HG03571 (cell line): ENCODE data around the gene MTHFR.
"Not testable (repeated sequence)": the region's sequence is repeated elsewhere in the genome, so short reads cannot be mapped to it uniquely, and the experiment has no call there.

ENCODE experiments used
- ATAC-seq: cut with Tn5 transposase; IDR thresholded peaks from one replicate; pipeline ENCODE4 v1.9.1; 2021; ENCODE audit not compliant: unreplicated experiment

The MTHFR gene

GRCh38 chr1:11833900-11834299, 28.1 kb upstream of the MTHFR start:
- ATAC-seq, result no peak

- no peak for ATAC-seq
Measured at GRCh38 chr1:11833497-11833896, 27.7 kb upstream of the MTHFR start.

GRCh38 chr1:11831945-11832725, 26.4 kb upstream of the MTHFR start:
- no peak for ATAC-seq

- no peak for ATAC-seq
Measured at GRCh38 chr1:11828511-11828910, 22.7 kb upstream of the MTHFR start.

- ATAC-seq, result no peak
Measured at GRCh38 chr1:11826946-11827345, 21.2 kb upstream of the MTHFR start.

- no peak for ATAC-seq
Measured at GRCh38 chr1:11825131-11825530, 19.4 kb upstream of the MTHFR start.

GRCh38 chr1:11823366-11824137, 17.8 kb upstream of the MTHFR start:
- no peak for ATAC-seq

GRCh38 chr1:11822091-11822490, 16.3 kb upstream of the MTHFR start:
- ATAC-seq, result no peak

GRCh38 chr1:11817192-11817591, 11.4 kb upstream of the MTHFR start:
- no peak for ATAC-seq

- ATAC-seq, result no peak
Measured at GRCh38 chr1:11813021-11813420, 7.3 kb upstream of the MTHFR start.

GRCh38 chr1:11807133-11807532, 1.4 kb upstream of the MTHFR start:
- ATAC-seq, result no peak

- ATAC-seq, result peak; percentile 27
Measured at GRCh38 chr1:11806307-11806936, 658 bp upstream of the MTHFR start.

GRCh38 chr1:11804666-11805421, 920 bp downstream of the MTHFR start:
- ATAC-seq, result no peak

- ATAC-seq, result not testable (repeated sequence)
Measured at GRCh38 chr1:11803924-11804665, 1.7 kb downstream of the MTHFR start.

- ATAC-seq, result no peak
Measured at GRCh38 chr1:11802973-11803885, 2.5 kb downstream of the MTHFR start.

- ATAC-seq, result no peak
Measured at GRCh38 chr1:11802616-11802972, 3.2 kb downstream of the MTHFR start.

- ATAC-seq, result no peak
Measured at GRCh38 chr1:11800756-11801433, 4.9 kb downstream of the MTHFR start.

- ATAC-seq, result no peak
Measured at GRCh38 chr1:11800391-11800755, 5.4 kb downstream of the MTHFR start.

- no peak for ATAC-seq
Measured at GRCh38 chr1:11799896-11800295, 5.9 kb downstream of the MTHFR start.
